ENCODE results near the gene SDF2L1.
"Not testable (repeated sequence)": the region's sequence is repeated elsewhere in the genome, so short reads cannot be mapped to it uniquely, and the experiment has no call there.

Gene SDF2L1

GRCh38 chr22:21641789-21642583 is at the start of gene SDF2L1:
TSS of gene SDF2L1 (plus strand) at chr22:21642302. CDS start at chr22:21642337, 35 bp downstream.
- Histone ChIP-seq H3K9me3 (no peaks in the 10 kb centered on the region), H3K9ac (peak within 1 kb of the TSS; percentile 88), H3K27ac (peak within 1 kb of the TSS; percentile 90), H4K20me1 (peaks cover 12% of the 10 kb centered on the region), H3K4me3 (peak within 1 kb of the TSS; percentile 80), H3K27me3 (no peaks in the 10 kb centered on the region), H3K36me3 (peaks cover 27% of the 10 kb centered on the region), H3K4me1 (peaks cover 35% of the 10 kb centered on the region), H3K4me2 (peak within 1 kb of the TSS; percentile 98)
- TF ChIP-seq Cebpa-rat (IDR thresholded peaks at IDR 0.05) = no peak

DNA sequence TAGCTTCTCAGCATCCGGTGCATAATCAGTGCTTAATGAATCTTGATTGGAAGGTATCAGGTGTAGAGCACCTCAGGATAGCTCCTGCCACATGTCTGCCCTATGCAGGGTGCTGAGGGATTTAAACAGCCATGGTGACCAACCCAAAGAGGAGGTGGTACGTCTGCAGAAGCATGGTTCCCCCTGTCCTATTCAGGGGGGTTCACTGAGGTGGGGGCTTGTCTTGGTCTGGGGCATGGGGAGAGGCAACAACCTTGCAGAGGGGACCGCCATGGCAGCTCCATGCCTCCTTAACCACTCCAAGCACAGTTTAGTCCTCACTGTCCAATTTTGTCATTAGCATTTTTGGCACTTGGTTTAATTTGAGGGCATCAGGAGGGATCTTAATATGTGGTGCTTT is 49.7 kb upstream of the SDF2L1 start:
- H4K20me1 ChIP-seq = peaks cover 100% of the 10 kb centered on the region
- H3K36me3 ChIP-seq = peaks cover 86% of the 10 kb centered on the region

DNA sequence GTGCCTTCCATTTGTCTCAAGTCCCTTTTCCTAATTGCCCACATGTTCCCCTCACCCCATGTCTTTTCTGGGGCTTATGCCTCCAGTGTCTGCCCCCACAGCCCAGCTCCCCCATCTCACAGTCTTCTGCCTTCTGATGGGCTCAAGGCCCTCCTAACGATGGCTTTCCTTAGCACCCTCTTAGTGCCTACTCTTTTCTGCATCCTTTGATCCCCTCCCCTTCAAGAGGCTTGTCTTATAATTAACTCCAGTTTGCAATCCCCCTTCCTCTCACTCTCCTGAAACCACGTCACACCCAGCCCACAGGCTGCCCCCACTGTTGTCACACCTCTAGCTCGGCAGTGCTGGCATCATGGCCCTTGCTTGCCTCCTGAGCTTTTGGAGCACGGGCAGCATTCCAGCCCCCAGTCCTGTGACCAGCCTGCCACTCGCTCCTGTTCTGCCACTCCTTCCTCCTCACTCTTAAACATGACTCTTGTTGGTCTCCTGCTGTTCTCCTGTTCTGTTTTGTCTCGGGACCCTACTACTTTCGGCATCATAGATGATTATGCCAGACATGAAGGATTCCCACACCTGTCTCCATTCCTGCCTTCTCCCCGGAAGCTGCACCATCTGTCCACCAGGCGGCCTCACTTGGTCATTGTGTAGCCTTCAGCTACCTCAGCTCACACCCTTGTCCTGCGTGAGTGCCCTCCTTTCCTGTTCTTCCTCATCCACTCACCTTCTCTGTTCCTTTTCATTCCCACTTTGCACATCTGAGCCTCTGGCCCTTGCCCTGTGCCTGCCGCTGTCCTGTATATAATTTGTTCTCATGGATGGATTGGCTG is 48.5 kb upstream of the SDF2L1 start:
- Histone ChIP-seq H3K9me3 (no peaks in the 10 kb centered on the region; the same call in 1 of the 2 replicates), H4K20me1 (peaks cover 100% of the 10 kb centered on the region), H3K4me2 (no peak overlapping the region), H3K36me3 (peaks cover 91% of the 10 kb centered on the region), H3K4me1 (peaks cover 28% of the 10 kb centered on the region), H3K27ac (no peak overlapping the region), H3K9ac (no peak overlapping the region), H3K27me3 (no peaks in the 10 kb centered on the region), H3K4me3 (no peak overlapping the region)
- no peak for TF ChIP-seq Cebpa-rat (IDR thresholded peaks at IDR 0.05)

More for the DNA sequence above, 49.7 kb upstream of the SDF2L1 start:
- Histone ChIP-seq H3K4me3 (no peak overlapping the region), H3K27me3 (no peaks in the 10 kb centered on the region), H3K4me1 (peaks cover 39% of the 10 kb centered on the region), H3K9me3 (no peaks in the 10 kb centered on the region; the same call in 1 of the 2 replicates), H3K27ac (no peak overlapping the region), H3K4me2 (no peak overlapping the region), H3K9ac (no peak overlapping the region)
- no peak for TF ChIP-seq Cebpa-rat (IDR thresholded peaks at IDR 0.05)

DNA sequence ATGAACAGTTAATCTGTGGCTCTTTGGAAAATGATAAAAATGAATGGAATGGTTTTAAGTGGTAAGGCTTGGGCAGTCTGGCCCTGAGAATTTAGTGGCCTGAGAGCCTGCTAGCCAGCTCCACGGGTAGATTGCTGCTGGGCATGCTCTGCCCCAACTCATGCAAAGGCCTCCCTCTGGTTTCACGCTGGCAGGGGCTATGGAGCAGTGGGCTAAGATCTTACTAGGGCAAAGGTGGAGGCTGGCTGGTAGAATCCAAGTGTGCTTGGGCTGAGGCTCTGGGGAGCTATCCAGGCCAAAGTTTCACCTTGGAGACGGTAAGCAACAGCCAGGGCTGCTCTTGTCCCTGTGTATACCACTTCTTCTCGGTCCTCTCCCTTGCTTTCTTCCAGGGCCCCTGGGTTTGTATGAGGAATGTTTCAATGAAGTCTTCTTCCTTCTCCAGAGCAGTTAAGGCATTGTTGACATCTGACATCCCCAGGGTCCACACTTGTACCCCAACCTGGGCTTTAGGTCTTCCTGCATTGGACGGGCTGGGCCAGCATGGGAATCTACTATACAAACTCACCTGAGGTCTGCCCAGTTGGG is 47.1 kb upstream of the SDF2L1 start:
- Histone ChIP-seq H3K9ac (no peak overlapping the region), H3K36me3 (peaks cover 93% of the 10 kb centered on the region), H3K4me1 (peaks cover 20% of the 10 kb centered on the region), H3K9me3 (no peaks in the 10 kb centered on the region; the same call in 1 of the 2 replicates), H4K20me1 (peaks cover 100% of the 10 kb centered on the region), H3K27me3 (no peaks in the 10 kb centered on the region), H3K27ac (no peak overlapping the region), H3K4me2 (no peak overlapping the region), H3K4me3 (no peak overlapping the region)
- TF ChIP-seq Cebpa-rat (IDR thresholded peaks at IDR 0.05) = no peak

DNA sequence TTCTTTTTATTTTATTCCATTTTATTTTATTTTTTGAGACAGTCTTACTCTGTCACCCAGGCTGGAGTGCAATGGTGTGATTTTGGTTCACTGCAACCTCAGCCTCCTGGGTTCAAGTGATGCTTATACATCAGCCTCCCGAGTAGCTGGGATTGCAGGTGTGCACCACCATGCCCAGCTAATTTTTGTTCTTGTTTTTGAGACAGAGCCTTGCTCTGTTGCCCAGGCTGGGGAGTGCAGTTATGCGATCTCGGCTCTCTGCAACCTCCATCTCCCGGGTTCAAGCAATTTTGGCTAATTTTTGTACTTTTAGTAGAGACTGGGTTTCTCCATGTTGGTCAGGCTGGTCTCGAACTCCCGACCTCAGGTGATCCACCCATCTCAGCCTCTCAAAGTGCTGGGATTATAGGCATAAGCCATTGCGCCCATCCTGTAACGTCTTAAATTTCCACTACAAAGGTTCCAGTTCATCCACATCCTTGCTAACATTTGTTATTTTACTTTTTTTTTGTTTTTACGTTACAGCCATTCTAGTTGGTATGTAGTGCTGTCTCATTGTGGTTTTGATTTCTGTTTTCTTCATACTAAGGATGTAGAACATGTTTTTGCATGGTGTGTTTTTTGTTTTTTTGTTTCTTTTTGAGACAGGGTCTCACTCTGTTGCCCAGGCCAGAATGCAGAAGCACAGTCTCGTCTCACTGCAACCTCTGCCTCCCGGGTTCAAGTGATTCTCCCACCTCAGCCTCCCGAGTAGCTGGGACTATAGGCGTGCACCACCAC is 45.6 kb upstream of the SDF2L1 start:
- peaks cover 100% of the 10 kb centered on the region for H4K20me1 ChIP-seq
- H3K27ac ChIP-seq, H3K9me3 ChIP-seq, H3K27me3 ChIP-seq, H3K9ac ChIP-seq, H3K4me3 ChIP-seq, H3K4me2 ChIP-seq, H3K4me1 ChIP-seq: not testable (repeated sequence)
- peaks cover 96% of the 10 kb centered on the region for H3K36me3 ChIP-seq

DNA sequence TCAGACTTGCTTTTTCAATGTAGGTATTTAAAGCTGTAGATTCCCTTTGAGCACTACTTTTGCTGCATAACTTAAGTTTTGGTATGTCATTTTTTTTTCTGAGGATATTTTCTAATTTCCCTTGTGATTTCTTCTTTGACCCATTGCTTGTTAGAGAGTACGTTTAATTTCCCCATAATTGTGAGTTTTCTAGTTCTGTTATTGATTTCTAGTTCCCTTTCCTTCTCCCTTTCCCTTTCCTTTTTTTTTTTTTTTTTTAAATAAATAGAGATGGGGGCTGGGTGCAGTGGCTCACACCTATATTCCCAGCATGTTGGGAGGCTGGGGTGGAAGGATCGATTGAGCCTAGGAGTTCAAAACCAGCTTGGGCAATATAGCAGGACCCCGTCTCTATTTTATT is 43.8 kb upstream of the SDF2L1 start:
- Histone ChIP-seq H3K36me3 (peaks cover 93% of the 10 kb centered on the region), H3K9ac (no peak overlapping the region), H3K4me2 (no peak overlapping the region), H3K27me3 (no peaks in the 10 kb centered on the region), H3K4me1 (no peaks in the 10 kb centered on the region), H4K20me1 (peaks cover 100% of the 10 kb centered on the region), H3K4me3 (no peak overlapping the region), H3K27ac (no peak overlapping the region), H3K9me3 (no peaks in the 10 kb centered on the region; the same call in 1 of the 2 replicates)
- TF ChIP-seq Cebpa-rat (IDR thresholded peaks at IDR 0.05) = no peak

- Histone ChIP-seq H3K4me2 (no peak overlapping the region), H3K36me3 (peaks cover 87% of the 10 kb centered on the region), H3K4me1 (0 out of 2 replicates have a peak, but pooled peaks cover 4% of the 10 kb centered on the region), H3K9ac (no peak overlapping the region), H3K27ac (no peak overlapping the region), H3K27me3 (no peaks in the 10 kb centered on the region), H3K4me3 (no peak overlapping the region), H3K9me3 (no peaks in the 10 kb centered on the region; the same call in 1 of the 2 replicates), H4K20me1 (peaks cover 100% of the 10 kb centered on the region)
- TF ChIP-seq Cebpa-rat (IDR thresholded peaks at IDR 0.05) = no peak
Observed at GRCh38 chr22:21599053-21599893, 42.8 kb upstream of the SDF2L1 start.

DNA sequence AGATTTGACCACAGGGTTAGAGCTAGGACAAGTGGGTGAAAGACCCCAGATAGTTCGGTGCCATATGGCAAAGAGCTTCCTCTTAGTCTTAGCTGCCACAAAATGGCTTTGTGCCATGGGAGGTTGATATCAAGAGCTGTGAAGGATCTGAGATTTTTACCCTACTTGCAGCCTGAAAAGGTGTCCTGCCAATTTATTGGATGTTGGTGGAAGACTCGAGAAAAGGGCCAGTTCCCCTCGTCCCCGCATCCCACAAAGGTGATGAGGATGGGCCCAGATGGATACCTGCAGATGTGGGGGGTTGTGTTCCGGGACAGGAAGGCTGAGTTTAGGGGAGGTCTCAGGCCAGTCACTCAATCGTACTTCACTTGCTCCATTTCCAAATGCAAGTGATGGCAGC is 39.5 kb upstream of the SDF2L1 start:
- no peaks in the 10 kb centered on the region for H3K9me3 ChIP-seq
- no peak overlapping the region for H3K4me3 ChIP-seq
- no peak overlapping the region for H3K4me2 ChIP-seq
- H3K4me1 ChIP-seq = 0 out of 2 replicates have a peak, but pooled peaks cover 5% of the 10 kb centered on the region
- H3K27ac ChIP-seq = no peak overlapping the region
- peaks cover 100% of the 10 kb centered on the region for H4K20me1 ChIP-seq
- no peak for TF ChIP-seq Cebpa-rat (IDR thresholded peaks at IDR 0.05)
- no peaks in the 10 kb centered on the region for H3K27me3 ChIP-seq
- H3K36me3 ChIP-seq = peaks cover 86% of the 10 kb centered on the region
- no peak overlapping the region for H3K9ac ChIP-seq

All from BLaER1 (cell line).